HG02938 (cell line): Measurements from ENCODE around the gene RAD51B.
"Not testable (repeated sequence)": the region's sequence is repeated elsewhere in the genome, so short reads cannot be mapped to it uniquely, and the experiment has no call there.

Source experiments
- ATAC-seq: cut with Tn5 transposase; IDR thresholded peaks from one replicate; pipeline ENCODE4 v1.9.1; 2021; ENCODE audit warnings: mild to moderate bottlenecking, moderate library complexity; ENCODE audit not compliant: unreplicated experiment

The RAD51B gene

GRCh38 chr14:68074765-68075381 lies 255.3 kb downstream of the RAD51B start:
- no peak for ATAC-seq

DNA sequence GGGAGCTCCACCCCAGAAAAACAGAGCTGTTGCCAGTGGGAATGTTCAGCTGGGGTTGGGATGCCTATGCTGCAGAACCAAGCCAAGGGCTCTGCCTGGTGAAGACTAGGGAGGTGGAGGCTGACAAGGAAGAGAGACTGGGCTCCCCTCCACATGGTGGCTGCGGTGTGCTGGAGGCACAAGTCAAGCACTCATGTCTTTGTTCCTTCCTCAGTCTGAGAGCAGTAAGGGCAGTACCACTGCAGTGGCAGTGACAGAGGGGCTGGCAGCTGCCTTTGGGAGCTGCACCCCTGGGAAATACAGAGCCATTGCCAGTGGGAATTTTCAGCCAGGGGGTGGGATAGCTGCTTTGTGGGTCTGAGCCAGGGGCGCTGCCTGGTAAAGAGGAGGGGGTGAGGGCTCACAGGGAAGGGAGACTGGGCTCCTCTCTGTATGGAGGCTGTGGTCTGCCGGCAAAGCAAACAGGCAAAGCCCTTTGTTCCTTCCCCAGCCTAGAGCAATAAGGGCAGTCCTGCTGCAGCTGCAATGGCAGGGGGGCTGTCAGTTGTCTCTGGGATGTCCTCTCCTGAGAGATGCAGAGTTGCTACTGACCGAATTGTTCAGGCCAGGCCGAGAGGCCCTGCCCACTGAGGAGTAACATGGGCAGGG lies 255.9 kb downstream of the RAD51B start:
- ATAC-seq = no peak

DNA sequence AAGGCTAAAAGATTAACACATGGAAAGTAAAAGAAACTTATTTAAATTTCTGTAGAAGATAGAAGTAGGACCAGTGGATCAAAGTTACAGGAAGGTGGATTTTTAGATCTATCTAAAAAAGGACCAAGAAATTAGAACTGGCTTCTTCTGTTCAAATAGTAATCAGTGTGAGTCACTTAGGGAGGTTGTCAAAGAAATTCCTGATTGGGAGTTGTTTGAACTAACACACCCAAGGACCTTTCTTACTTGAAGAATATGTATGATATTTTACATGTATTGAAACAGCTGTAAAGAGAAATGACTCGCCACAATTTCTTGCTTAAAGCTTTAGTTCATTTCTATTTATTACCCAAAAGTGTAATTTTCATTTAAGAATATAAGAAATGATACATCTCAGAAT lies 256.9 kb downstream of the RAD51B start:
- ATAC-seq = no peak

GRCh38 chr14:68079941-68080697 lies 260.5 kb downstream of the RAD51B start:
- ATAC-seq = no peak

GRCh38 chr14:68081489-68081888 lies 261.9 kb downstream of the RAD51B start:
- no peak for ATAC-seq

DNA sequence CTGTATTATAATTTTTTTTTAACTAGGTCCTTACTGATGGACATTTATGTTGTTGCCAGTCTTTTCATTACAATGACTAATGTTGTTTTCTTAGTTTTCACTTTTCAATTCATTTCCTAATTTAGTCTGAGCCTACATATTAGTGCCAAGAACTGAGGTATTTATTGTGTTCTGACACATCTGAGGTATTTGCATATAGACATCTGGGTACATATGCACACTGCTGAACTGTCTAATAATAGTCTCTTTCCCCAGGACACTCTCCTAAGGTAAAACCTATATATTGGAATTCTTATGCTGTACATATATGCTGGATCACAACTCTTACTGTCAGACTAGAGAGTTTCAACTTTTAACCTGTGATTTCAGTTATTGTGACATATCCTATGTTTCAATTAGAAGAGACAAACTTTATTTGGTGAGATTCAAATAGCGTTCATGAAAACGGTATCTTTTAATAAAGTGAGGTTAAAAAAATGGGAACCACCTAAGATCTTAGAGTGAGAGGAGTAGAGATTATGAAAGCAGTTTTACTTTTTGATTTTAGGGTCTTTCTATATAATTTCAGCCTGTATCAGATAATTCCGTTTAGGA lies 263.2 kb downstream of the RAD51B start:
- no peak for ATAC-seq

DNA sequence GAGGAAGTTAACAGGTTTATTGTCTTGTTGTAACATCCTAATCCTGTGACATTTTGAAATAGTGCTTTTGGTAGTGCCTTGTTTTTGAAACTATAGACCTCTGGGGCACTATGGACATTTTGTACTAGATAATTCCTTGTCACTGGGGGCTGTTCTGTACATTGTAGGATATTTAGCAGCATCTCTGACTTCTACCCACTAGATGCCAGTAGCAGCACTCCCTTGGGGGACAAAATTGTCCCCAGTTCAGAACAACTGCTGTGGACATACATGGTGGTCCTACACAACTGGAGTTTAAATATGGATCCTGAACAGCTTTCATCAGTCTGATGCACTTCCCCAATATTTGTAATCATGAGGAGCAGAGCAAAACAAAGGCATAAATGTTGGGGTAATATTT lies 264.7 kb downstream of the RAD51B start:
- no peak for ATAC-seq

DNA sequence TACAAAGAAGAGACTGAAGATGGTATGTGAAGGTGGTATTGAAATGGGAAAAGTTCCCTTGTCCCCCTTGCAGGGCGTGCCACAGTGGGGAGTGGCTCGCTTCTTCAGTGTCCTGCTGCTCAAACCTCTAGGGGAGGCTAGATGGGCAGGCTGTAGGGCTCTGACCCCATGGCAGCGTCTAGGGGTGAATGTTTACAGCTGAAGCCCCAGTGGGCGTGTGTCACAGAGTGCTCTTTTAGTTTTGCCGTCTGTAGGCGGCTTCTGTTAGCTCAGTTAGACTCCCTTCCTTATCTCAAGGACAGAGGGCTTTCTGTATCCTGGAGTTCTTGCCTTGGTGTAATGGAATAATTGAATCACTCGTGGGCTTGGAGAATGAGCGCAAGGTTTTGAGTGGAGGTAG lies 266.2 kb downstream of the RAD51B start:
- no peak for ATAC-seq

GRCh38 chr14:68088451-68088854 lies 268.9 kb downstream of the RAD51B start:
- no peak for ATAC-seq

DNA sequence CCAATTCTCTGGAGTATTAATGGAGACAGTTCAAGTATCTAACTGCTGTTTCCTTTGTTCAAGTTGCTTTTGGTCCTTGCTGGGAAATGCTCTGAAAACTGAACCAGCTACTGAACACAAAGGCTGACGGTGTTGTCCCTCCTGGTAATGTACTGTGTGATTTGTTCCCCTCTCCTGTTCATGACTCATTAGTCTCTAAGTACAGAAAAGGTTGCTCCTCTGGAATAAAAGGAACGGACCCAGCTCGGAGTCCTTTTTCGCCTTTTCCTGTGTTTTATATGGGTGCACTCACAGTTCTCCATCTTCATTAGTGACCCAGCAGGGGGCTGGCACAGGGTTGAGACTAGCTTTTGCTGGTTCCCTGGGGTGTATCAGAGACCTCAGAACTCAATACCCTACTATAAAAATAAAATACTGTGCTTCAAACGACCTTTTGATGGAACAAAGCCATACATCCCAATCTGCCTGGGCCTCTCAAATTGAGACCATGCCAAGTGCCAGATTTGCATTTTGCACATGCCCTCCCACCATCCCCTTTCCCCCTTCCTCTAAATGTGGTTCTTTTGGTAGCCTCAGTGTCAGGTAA lies 269.7 kb downstream of the RAD51B start:
- no peak for ATAC-seq

- ATAC-seq = no peak
Observed at GRCh38 chr14:68094158-68094557, 274.6 kb downstream of the RAD51B start.

DNA sequence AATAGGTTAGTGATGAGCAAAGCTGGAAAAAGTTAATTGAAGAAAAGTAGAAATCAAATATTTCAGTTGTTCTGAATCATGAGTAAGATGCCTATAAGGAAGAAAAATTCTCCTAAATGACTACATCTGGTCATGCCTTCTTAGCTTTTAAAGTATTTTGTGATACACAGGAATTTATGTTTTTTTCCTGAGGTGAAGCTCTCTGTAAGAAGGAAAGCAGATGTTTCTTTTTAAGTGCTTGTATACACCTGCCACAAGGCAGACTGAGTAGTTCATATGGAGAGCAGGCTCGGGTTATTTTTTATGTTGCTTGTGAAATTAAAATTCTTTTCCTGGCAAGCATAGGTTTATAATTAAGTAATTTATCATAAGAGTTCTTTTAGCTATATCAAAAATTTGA lies 275.2 kb downstream of the RAD51B start:
- no peak for ATAC-seq

DNA sequence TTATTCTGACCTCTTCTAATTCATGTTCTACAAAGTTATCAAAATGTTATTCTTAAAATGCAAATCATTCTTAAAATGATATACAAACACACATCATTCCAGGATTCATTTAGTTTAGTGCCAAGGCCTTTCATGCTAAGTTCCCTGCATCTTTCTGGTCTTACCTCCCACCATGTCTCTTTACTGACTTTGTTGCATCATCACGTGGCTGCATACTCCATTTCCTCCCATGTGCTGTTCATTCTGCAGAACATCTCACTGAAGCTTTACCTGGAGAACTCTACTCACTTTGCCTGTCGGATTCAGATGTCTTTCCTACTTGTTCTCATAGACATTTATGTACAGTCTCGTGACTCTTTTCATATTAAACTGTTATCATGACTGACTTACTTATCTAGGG lies 278.1 kb downstream of the RAD51B start:
- ATAC-seq = no peak

DNA sequence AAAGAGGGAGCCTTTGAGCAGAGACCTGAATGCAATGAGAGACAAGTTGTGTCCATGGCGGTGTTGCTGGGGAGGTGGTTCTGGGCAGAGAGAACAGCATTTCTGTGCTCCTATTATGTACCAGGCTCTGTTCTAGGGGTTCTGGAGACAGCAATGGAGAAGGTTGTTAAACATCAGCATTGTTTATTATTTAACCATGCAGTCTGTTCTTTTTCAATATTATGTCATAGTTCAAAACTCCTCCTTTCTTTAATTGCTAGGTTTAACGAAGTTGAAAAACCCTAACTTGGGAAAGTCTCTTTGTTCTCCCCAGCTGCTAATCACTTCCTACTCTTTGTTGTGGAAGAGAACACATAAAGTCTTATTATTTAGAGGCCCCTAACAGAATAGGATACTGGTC lies 279.3 kb downstream of the RAD51B start:
- ATAC-seq = no peak

GRCh38 chr14:68099495-68100045 lies 280.0 kb downstream of the RAD51B start:
- no peak for ATAC-seq

GRCh38 chr14:68101715-68102301 lies 282.2 kb downstream of the RAD51B start:
- not testable (repeated sequence) for ATAC-seq

- ATAC-seq = no peak
Observed at GRCh38 chr14:68103853-68104252, 284.3 kb downstream of the RAD51B start.

DNA sequence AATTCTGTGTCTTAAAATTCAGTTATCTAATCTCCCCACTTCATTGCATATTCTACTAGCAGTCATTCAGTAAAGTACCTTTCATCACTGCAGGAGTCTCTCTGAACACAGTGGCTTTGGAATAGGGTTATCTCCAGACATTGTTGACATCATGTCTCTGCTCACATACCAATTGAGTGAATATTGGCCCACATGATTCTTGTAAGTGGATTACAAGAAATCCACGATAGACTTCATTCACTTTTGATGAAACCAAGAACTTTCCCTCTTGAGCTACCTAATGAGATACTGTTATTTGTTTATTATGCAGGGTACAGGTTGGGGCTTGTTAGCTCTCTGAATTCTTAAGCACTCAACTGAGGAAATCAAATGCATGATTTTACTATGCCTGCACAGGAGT lies 284.9 kb downstream of the RAD51B start:
- no peak for ATAC-seq

- ATAC-seq = no peak
Observed at GRCh38 chr14:68105816-68106215, 286.2 kb downstream of the RAD51B start.

DNA sequence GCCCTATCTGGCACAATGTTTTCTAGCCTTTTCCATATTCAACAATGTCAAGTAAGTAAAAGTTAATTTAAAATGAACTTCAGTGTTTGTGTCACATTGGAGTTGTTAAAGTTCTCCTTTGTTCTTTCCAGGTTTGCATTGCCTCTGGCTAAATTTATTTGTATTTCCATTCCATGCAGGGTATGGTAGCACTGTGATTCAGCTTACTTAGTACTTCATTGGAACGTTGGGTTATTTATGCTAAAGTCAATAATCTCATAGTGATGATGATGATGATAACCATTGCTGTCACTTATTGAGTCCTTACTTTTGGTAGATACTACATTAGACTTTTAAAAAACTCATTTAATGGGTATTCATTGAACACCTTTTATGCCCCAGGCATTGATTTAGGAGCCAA lies 286.9 kb downstream of the RAD51B start:
- ATAC-seq = no peak

DNA sequence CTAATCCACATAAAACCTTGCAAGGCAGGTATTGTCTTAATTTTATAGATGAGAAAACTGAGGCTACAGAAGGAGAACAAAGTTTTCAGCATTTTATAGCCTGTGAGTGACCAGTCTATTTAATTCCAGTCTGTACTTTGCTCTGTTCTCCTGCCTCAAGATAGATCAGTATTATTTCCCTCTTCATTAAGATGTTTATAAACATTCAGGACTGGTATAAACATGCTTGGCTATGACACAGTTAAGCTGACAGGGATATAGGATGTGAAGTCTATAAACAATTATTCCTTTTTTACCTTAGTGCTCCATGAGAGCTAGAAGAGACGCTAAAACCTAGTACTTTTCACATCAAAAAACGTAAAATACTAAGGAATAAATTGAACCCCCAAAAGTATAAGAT lies 287.3 kb downstream of the RAD51B start:
- ATAC-seq = no peak
